Neural progenitor cell (in vitro differentiated cells): ENCODE results near the gene PLA2G15.

Experiments used
- EZH2phosphoT487 ChIP-seq: fragments of 200-600 bp; sonication (generic); IDR thresholded peaks from 2 replicates; pipeline ENCODE4 v1.6.1; 2017; ENCODE audit warnings: antibody characterized with exemption
- TF ChIP-seq, protein P1 (sequence below): fragments of 200-600 bp; sonication (generic); IDR thresholded peaks from 2 replicates; pipeline ENCODE4 v1.5.1; 2017; ENCODE audit warnings: antibody characterized with exemption, mild to moderate bottlenecking

- TF ChIP-seq, protein P1, sequence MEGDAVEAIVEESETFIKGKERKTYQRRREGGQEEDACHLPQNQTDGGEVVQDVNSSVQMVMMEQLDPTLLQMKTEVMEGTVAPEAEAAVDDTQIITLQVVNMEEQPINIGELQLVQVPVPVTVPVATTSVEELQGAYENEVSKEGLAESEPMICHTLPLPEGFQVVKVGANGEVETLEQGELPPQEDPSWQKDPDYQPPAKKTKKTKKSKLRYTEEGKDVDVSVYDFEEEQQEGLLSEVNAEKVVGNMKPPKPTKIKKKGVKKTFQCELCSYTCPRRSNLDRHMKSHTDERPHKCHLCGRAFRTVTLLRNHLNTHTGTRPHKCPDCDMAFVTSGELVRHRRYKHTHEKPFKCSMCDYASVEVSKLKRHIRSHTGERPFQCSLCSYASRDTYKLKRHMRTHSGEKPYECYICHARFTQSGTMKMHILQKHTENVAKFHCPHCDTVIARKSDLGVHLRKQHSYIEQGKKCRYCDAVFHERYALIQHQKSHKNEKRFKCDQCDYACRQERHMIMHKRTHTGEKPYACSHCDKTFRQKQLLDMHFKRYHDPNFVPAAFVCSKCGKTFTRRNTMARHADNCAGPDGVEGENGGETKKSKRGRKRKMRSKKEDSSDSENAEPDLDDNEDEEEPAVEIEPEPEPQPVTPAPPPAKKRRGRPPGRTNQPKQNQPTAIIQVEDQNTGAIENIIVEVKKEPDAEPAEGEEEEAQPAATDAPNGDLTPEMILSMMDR, result no peak
- no peak for TF ChIP-seq EZH2phosphoT487
These were observed 64.6 kb downstream of the PLA2G15 start for GRCh38 chr16:68309799-68310198.
